Activated CD4-positive, alpha-beta memory T cell treated with anti-CD3 and anti-CD28 coated beads, Interleukin-2, amount 10 ng/mL, durations not matched to agents 7 days and 5 days (primary cell): ENCODE results near the gene DCX. TPM values are rescaled to one million over a fixed set of nuclear protein-coding genes. Genes with fewer than 3 reads are reported as not detected.

Experiments
- CTCF ChIA-PET: fragments of 350-600 bp; sonication (Branson Sonifier 250); formaldehyde crosslinking; loops from one replicate; lab custom pipeline; 2021; ENCODE audit warnings: antibody characterized with exemption, inconsistent platforms; lab: Charles Lee
- POLR2A ChIA-PET: fragments of 350-600 bp; sonication (Branson Sonifier 250); formaldehyde crosslinking; loops from one replicate; lab custom pipeline; 2021; ENCODE audit warnings: antibody characterized with exemption; lab: Charles Lee
- DNase-seq: peaks from one replicate; pipeline ENCODE4 v3.0.0-alpha.2; 2020
- H3K27ac Mint-ChIP-seq: one replicate; pipeline ENCODE4 v1.8.0; 2021; ENCODE audit warnings: mild to moderate bottlenecking, mixed read lengths
- H3K27me3 Mint-ChIP-seq: one replicate; pipeline ENCODE4 v1.8.0; 2021; ENCODE audit warnings: mixed read lengths
- H3K36me3 Mint-ChIP-seq: one replicate; pipeline ENCODE4 v1.8.0; 2021; ENCODE audit warnings: low read depth, mixed read lengths
- H3K4me1 Mint-ChIP-seq: one replicate; pipeline ENCODE4 v1.8.0; 2021; ENCODE audit warnings: mixed read lengths
- H3K4me3 Mint-ChIP-seq: one replicate; pipeline ENCODE4 v1.8.0; 2021; ENCODE audit warnings: mild to moderate bottlenecking, mixed read lengths
- H3K9me3 Mint-ChIP-seq: one replicate; pipeline ENCODE4 v1.8.0; 2021; ENCODE audit warnings: mixed read lengths
- total RNA-seq, 2 experiments: library from RNA; stranded (reverse); gene quantifications; one replicate each; pipeline ENCODE4 v1.2.3, GENCODE V29; 2021

Gene DCX
- total RNA-seq, 2 experiments from 2014 or later = not detected

- Mint-ChIP-seq H3K27me3 (peaks cover 2% of the 10 kb centered on the region), H3K36me3 (no peaks in the 10 kb centered on the region), H3K9me3 (no peaks in the 10 kb centered on the region), H3K4me1 (no peaks in the 10 kb centered on the region), H3K4me3 (no peak overlapping the region), H3K27ac (no peak overlapping the region)
- CTCF ChIA-PET = no interaction called here
- POLR2A ChIA-PET = no interaction called here
- no peak for DNase-seq
Measured at GRCh38 chrX:111268506-111268905, 143.5 kb downstream of the DCX start.

- Mint-ChIP-seq H3K9me3 (no peaks in the 10 kb centered on the region), H3K27me3 (no peaks in the 10 kb centered on the region), H3K4me3 (no peak overlapping the region), H3K27ac (no peak overlapping the region), H3K4me1 (no peaks in the 10 kb centered on the region), H3K36me3 (no peaks in the 10 kb centered on the region)
- ChIA-PET CTCF (no interaction called here), POLR2A (no interaction called here)
- no peak for DNase-seq
Measured at GRCh38 chrX:111265486-111265885, 146.5 kb downstream of the DCX start.

- Mint-ChIP-seq H3K27ac (no peak overlapping the region), H3K4me3 (no peak overlapping the region), H3K4me1 (no peaks in the 10 kb centered on the region), H3K36me3 (no peaks in the 10 kb centered on the region), H3K9me3 (no peaks in the 10 kb centered on the region), H3K27me3 (no peaks in the 10 kb centered on the region)
- CTCF ChIA-PET = no interaction called here
- no peak for DNase-seq
- POLR2A ChIA-PET = no interaction called here
Measured at GRCh38 chrX:111264385-111264784, 147.6 kb downstream of the DCX start.

DNA sequence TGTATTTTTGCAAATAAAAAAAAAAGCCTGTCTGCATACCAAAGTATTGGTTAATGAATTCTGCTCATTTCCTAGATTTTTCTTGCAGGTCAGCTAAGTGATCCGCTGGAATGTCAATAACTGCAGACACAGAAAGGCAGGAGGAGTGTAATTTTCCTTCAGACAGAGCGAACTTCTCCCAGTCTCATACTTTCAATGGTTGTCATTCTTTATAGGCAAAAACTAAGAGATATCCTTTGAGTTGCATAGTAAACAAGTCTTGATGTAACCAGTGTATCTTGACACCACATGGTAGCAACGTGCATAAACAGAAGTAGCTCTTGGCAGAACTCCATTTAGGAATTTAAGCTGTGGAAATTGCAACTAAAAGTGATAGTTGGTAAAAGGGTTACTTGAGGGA, 149.9 kb downstream of the DCX start:
- Mint-ChIP-seq H3K4me1 (no peaks in the 10 kb centered on the region), H3K36me3 (no peaks in the 10 kb centered on the region), H3K9me3 (no peaks in the 10 kb centered on the region), H3K4me3 (no peak overlapping the region), H3K27me3 (no peaks in the 10 kb centered on the region), H3K27ac (no peak overlapping the region)
- POLR2A ChIA-PET = no interaction called here
- no peak for DNase-seq
- CTCF ChIA-PET = no interaction called here

DNA sequence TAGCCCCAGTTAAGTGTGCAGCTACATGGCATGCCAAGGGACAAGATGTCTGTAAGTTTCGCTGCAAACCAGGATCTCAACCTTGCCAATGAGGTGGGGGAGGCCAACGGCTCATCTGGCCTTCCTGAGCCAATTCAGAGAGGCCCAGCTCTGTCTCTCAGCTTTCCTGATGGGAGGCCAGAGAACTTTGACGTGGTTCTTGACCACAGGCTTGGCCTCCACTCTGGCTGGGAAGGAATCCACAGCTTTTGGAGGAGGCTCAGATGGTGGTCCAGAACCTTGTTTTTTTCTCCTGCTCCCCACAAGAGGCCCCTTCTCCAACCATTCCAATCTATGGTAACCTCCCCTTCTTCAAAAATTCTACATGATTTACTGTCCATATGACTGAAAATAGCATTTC, 151.5 kb downstream of the DCX start:
- POLR2A ChIA-PET = no interaction called here
- Mint-ChIP-seq H3K9me3 (no peaks in the 10 kb centered on the region), H3K4me1 (no peaks in the 10 kb centered on the region), H3K36me3 (no peaks in the 10 kb centered on the region), H3K27ac (no peak overlapping the region), H3K4me3 (no peak overlapping the region), H3K27me3 (no peaks in the 10 kb centered on the region)
- CTCF ChIA-PET = no interaction called here
- no peak for DNase-seq

GRCh38 chrX:111259559-111259958, 152.4 kb downstream of the DCX start:
- no peaks in the 10 kb centered on the region for H3K27me3 Mint-ChIP-seq
- H3K36me3 Mint-ChIP-seq = no peaks in the 10 kb centered on the region
- no peaks in the 10 kb centered on the region for H3K9me3 Mint-ChIP-seq
- POLR2A ChIA-PET = no interaction called here
- DNase-seq = no peak
- H3K4me1 Mint-ChIP-seq = no peaks in the 10 kb centered on the region
- H3K27ac Mint-ChIP-seq = no peak overlapping the region
- H3K4me3 Mint-ChIP-seq = no peak overlapping the region
- CTCF ChIA-PET = no interaction called here

DNA sequence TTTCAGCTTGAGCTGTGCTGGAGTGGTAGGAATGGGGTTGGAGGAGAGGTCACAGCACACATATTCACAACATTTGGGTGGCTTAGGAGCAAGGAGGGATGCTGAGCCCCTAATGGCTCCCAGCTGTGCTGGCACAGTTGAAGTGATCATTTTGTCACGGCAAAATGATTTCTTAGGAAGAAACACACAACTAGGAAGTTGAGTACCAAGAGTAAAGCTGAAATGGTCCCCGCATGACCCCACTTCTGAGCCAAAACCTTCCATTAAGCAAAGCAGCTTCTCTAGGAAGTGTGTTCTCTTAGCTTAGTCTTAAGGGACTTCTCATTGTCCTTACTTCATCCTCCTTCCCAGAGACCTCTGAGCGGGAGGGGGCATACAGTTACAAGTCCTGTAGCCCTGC, 154.3 kb downstream of the DCX start:
- Mint-ChIP-seq H3K9me3 (no peaks in the 10 kb centered on the region), H3K27ac (no peak overlapping the region), H3K36me3 (no peaks in the 10 kb centered on the region), H3K27me3 (no peaks in the 10 kb centered on the region), H3K4me3 (no peak overlapping the region), H3K4me1 (no peaks in the 10 kb centered on the region)
- CTCF ChIA-PET = no interaction called here
- POLR2A ChIA-PET = no interaction called here
- DNase-seq = no peak

- Mint-ChIP-seq H3K4me1 (no peaks in the 10 kb centered on the region), H3K27ac (no peak overlapping the region), H3K4me3 (no peak overlapping the region), H3K9me3 (no peaks in the 10 kb centered on the region), H3K36me3 (no peaks in the 10 kb centered on the region), H3K27me3 (no peaks in the 10 kb centered on the region)
- DNase-seq = no peak
- CTCF ChIA-PET = no interaction called here
- POLR2A ChIA-PET = no interaction called here
Measured at GRCh38 chrX:111254896-111255693, 156.9 kb downstream of the DCX start.

- Mint-ChIP-seq H3K27ac (no peak overlapping the region), H3K27me3 (no peaks in the 10 kb centered on the region), H3K9me3 (no peaks in the 10 kb centered on the region), H3K36me3 (no peaks in the 10 kb centered on the region), H3K4me1 (no peaks in the 10 kb centered on the region), H3K4me3 (no peak overlapping the region)
- ChIA-PET CTCF (interaction anchor here (0.6 to 1.7 kb wide), 9 partner anchors 76 to 391 kb away, joined by 3 to 9 read pairs (median 4); partner anchors contain the start of gene PAK3), POLR2A (interaction anchor here (0.6 kb wide), 1 partner anchor 144 kb away, joined by 3 read pairs; no protein-coding TSS in a partner anchor)
- DNase-seq = no peak
Measured at GRCh38 chrX:111244235-111244750, 167.7 kb downstream of the DCX start.

Other genes starting within 250 kb of the DCX start
- not detected for gene CAPN6, start 141.7 kb downstream of the DCX start, total RNA-seq
- gene SERTM2, start 99.5 kb upstream of the DCX start, total RNA-seq = not detected